ENCODE results near the gene NCAPD2. TPM values are rescaled to one million over a fixed set of nuclear protein-coding genes. Genes with fewer than 3 reads are reported as not detected.
A peak's percentile ranks its signal among the peaks of the same experiment; 100 is the strongest.

NCAPD2 gene
- polyA plus RNA-seq, 3 donors = 6.2 to 15.0 (median 8.3) TPM

- peak within 1 kb of the TSS; percentile 97 for H2AFZ ChIP-seq (ENCODE audit: insufficient read depth, low read depth, low read length, poor library complexity, severe bottlenecking)
- DNase-seq = peak; percentile 52 to 84 (median 66)
- Mint-ChIP-seq H3K27ac (peak within 1 kb of the TSS; percentile 92 to 97 (median 95)), H3K4me1 (peaks cover 28% of the 10 kb centered on the region), H3K9me3 (no peaks in the 10 kb centered on the region), H3K36me3 (peaks cover 39% of the 10 kb centered on the region in 2 donors), H3K4me3 (peak within 1 kb of the TSS; percentile 95 to 98), H3K27me3 (ENCODE audit: low read depth in 3 of 3) (no peaks in the 10 kb centered on the region)
- intact Hi-C loops (cut with micrococcal nuclease) = no loop called here
- peak within 1 kb of the TSS; percentile 85 to 92 for H3K27ac ChIP-seq (ENCODE audit: low read depth in 1 of 2, low read length in 2 of 2)
- H3K9ac ChIP-seq (ENCODE audit: insufficient read depth, low read length, poor library complexity, severe bottlenecking) = peak within 1 kb of the TSS; percentile 88
- no peaks in the 10 kb centered on the region for H3K27me3 ChIP-seq (ENCODE audit: control insufficient read depth in 2 of 2, insufficient read depth in 2 of 2, low read length in 2 of 2)
- no peaks in the 10 kb centered on the region for H4K20me1 ChIP-seq (ENCODE audit: insufficient read depth, low read length)
- peaks cover 28% of the 10 kb centered on the region for H3K79me2 ChIP-seq (ENCODE audit: insufficient read depth, low read length)
- H3K36me3 ChIP-seq (replicated peaks in 1 of 2; ENCODE audit: control insufficient read depth in 1 of 2, insufficient read depth in 2 of 2, low read length in 2 of 2) = peaks cover 17 to 44% of the 10 kb centered on the region in 2 donors
- no peaks in the 10 kb centered on the region for H3K9me3 ChIP-seq (replicated peaks in 1 of 2; ENCODE audit: control insufficient read depth in 1 of 2, insufficient read depth in 1 of 2, low read length in 2 of 2)
- H3K4me2 ChIP-seq (replicated peaks; ENCODE audit: extremely low read depth, low read length, poor library complexity, severe bottlenecking) = peak within 1 kb of the TSS; percentile 91
- H3K4me1 ChIP-seq (ENCODE audit: control insufficient read depth in 1 of 2, insufficient read depth in 2 of 2, low read length in 2 of 2) = peaks cover 21 to 24% of the 10 kb centered on the region in 2 donors
- no peak for TF ChIP-seq CTCF (IDR thresholded peaks at IDR 0.05)
- H3K4me3 ChIP-seq (replicated peaks in 1 of 3; ENCODE audit: low read depth in 2 of 3, low read length in 3 of 3) = peak within 1 kb of the TSS; percentile 63 to 94 (median 66)
- WGBS (ENCODE audit: insufficient coverage) = 0% methylated on average over 20 of the region's 27 CpGs
Observed at GRCh38 chr12:6451348-6452244, 42.3 kb upstream of the NCAPD2 start, which contains the start of gene TAPBPL. Gene TAPBPL (plus strand): TSS chr12:6452042. CDS start chr12:6452249, 207 bp downstream.

GRCh38 chr12:6452245-6452943 lies 41.5 kb upstream of the NCAPD2 start:
- Histone ChIP-seq H3K9ac (ENCODE audit: insufficient read depth, low read length, poor library complexity, severe bottlenecking) (peak overlapping the region; percentile 88), H3K27me3 (ENCODE audit: control insufficient read depth in 2 of 2, insufficient read depth in 2 of 2, low read length in 2 of 2) (no peaks in the 10 kb centered on the region), H3K79me2 (ENCODE audit: insufficient read depth, low read length) (peaks cover 28% of the 10 kb centered on the region), H2AFZ (ENCODE audit: insufficient read depth, low read depth, low read length, poor library complexity, severe bottlenecking) (peak overlapping the region; percentile 97), H3K4me2 (replicated peaks; ENCODE audit: extremely low read depth, low read length, poor library complexity, severe bottlenecking) (peak overlapping the region; percentile 91), H3K36me3 (replicated peaks in 1 of 2; ENCODE audit: control insufficient read depth in 1 of 2, insufficient read depth in 2 of 2, low read length in 2 of 2) (peaks cover 23 to 44% of the 10 kb centered on the region in 2 donors), H3K4me3 (replicated peaks in 1 of 3; ENCODE audit: low read depth in 2 of 3, low read length in 3 of 3) (peak overlapping the region; percentile 63 to 94 (median 66)), H4K20me1 (ENCODE audit: insufficient read depth, low read length) (no peaks in the 10 kb centered on the region), H3K4me1 (ENCODE audit: control insufficient read depth in 1 of 2, insufficient read depth in 2 of 2, low read length in 2 of 2) (peaks cover 21 to 24% of the 10 kb centered on the region in 2 donors), H3K9me3 (replicated peaks in 1 of 2; ENCODE audit: control insufficient read depth in 1 of 2, insufficient read depth in 1 of 2, low read length in 2 of 2) (no peaks in the 10 kb centered on the region), H3K27ac (ENCODE audit: low read depth in 1 of 2, low read length in 2 of 2) (peak overlapping the region; percentile 85 to 92)
- peak overlapping the region; percentile 95 to 98 for H3K4me3 Mint-ChIP-seq
- no peak for TF ChIP-seq CTCF (IDR thresholded peaks at IDR 0.05)
- intact Hi-C loops (cut with micrococcal nuclease) = no loop called here
- no peak for DNase-seq
- H3K9me3 Mint-ChIP-seq = no peaks in the 10 kb centered on the region
- no peaks in the 10 kb centered on the region for H3K27me3 Mint-ChIP-seq (ENCODE audit: low read depth in 3 of 3)
- peaks cover 43 to 47% of the 10 kb centered on the region in 2 donors for H3K36me3 Mint-ChIP-seq
- peaks cover 31% of the 10 kb centered on the region for H3K4me1 Mint-ChIP-seq
- H3K27ac Mint-ChIP-seq = peak overlapping the region; percentile 92 to 97 (median 95)
- WGBS (ENCODE audit: insufficient coverage) = 5% methylated on average over 7 of the region's 9 CpGs

All from CD14-positive monocyte (primary cell).